Kidney tubule cell (primary cell): Measurements from ENCODE around the gene ARPC1B.
"Not testable (repeated sequence)": the region's sequence is repeated elsewhere in the genome, so short reads cannot be mapped to it uniquely, and the experiment has no call there.

Experiments used
- DNase-seq: peaks from one replicate; pipeline ENCODE4 v3.0.0-alpha.2; 2018; ENCODE audit warnings: low spot score

The ARPC1B gene

DNA sequence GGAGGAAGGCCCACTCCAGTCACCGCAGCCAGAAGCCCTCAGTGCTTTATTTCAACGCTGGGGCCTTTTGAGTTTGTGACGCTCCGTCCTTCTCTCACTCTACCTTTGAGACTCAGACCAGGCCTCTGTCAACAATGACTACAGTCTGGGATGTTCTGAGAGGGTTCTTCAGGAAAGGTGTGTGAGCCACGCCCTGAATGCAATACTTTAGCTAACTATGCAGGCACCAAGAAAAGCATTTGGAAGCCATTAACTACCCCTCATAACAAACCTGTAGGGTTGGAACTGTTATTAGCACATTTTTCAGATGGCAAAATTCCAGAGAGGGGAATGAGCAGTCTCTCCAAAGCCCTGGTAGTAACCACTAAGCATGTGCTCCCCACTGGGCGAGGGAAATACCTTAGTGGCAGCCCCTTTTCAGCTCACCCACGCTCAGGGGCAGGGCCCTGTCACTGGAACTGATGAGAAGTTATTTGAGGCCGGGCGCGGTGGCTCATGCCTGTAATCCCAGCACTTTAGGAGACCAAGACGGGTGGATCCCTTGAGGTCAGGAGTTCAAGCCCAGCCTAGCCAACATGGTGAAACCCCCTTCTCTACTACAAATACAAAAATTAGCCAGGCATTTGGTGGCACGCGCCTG is 5.7 kb upstream of the ARPC1B start:
- no peak for DNase-seq

DNA sequence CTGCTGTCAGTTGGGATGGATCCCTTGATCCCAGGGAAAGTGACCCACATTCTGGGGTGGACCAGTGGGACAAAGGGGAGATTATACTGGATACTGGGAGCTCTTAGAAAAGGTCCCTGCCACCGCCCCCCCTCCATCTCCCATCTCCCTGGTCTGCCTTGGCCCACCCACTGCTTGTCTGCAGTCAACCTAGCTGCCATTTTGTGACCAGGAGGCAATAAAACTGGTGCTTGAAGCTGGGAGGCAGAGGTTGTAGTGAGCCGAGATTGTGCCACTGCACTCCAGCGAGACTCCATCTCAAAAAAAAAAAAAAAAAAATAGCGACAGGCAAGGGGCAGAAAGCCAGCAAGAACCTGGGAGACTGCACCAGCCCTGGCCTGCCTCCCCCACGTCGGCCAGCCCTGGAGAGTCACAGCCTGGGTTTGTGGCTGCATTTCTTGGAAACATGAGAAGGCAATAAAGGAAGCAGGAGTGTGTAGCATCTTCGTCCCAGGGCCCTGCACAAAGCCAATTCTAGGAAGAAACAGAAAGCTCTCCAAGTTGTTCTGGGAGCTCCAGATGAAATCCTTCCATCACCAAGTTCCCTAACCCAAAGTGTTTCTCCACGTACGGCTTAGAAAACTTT is 4.7 kb upstream of the ARPC1B start:
- DNase-seq = no peak

DNA sequence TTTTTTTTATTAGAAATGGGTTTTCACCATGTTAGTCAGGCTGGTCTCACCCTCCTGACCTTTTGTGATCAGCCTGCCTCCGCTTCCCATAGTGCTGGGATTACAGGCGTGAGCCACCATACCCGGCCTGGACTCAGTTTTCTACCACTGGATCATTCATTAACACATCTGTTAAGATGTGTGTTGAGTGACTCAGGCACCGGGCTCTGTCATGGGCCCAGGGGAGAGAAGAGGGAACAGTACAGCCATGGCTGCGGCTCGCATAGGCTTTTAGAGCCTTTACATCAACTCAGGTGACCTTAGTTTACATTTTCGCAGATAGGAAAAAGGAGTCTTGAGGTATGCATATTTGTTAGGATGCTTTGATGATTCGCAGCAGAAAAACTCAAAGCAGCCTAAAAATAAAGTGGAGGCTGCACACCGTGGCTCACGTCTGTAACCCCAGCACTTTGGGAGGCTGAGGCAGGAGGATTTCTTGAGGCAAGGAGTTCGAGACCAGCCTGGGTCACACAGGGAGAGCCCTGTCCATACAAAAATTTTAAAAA is 3.1 kb upstream of the ARPC1B start:
- peak; percentile 74 for DNase-seq

DNA sequence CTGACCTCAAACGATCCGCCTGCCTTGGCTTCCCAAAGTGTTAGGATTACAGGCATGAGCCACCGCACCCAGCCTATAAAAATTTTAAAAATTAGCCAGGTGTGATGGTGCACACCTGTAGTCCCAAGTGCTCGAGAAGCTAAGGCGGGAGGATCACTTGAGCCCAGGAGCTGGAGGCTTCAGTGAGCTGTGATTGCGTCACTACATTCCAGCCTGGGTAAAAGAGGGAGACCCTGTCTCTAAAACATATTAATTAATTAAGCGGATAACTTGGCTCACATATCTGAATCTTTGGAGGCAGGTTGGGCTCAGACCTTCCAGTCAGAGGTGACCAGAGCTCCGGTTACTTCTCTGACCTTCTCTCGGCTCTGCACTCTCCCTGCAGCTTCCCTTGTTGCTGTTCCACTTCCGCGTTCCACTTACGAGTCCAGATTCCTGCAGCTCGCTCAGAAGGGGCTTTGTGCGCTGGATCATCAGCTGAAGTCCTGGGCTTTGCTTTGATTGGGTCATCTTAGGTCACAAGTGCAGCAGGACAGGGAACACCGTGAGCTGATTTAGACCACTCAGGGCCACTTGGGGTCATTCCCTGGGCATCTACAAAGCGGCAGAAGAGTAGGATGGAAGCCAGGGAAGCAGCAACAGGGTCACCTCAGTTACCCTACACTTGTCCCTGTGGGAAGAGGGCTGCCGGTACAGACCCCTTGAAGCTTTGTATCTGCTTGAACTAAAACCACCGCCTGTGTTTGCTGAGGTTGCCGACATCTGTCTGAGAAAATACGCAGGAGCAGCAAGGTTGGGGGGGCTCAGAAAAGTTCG is 2.0 kb upstream of the ARPC1B start:
- peak; percentile 96 for DNase-seq

DNA sequence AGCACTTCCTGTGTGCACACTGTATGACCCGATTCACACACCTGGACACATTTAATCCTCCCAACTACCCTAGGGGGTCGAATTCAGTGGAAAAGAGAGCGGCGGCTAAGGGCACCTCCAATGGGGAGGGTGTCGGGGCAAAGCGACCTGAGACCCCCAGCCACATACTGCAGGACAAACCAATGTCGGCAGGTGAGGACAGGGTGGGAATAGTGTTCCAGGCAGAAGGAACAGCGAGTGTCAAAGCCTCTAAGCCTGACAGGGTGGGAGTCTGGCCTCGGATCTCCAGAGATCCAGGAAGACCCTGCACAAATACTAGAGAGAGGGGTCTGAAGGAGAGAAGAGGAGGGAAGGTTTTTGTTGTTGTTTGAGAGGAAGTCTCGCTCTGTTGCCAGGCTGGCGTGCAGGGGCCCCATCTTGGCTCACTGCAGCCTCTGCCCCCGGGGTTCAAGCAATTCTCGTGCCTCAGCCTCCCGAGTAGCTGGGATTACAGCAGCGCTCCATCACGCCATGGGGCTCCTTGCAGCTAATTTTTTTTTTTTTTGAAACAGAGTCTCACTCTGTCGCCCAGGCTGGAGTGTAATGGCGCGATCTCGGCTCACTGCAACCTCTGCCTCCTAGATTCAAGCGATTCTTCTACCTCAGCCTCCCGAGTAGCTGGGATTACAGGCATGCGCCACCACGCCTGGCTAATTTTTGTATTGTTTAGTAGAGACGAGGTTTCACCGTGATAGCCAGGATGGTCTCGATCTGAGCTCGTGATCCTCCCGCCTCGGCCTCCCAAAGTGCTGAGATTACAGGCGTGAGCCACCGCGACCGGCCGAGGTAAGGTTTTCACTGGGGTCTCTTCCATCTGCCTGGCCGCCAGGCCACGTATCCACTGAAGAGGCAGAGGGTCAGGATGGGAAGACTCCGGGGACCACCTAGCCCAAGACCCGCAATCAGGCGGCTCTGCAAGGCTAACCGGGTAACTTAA is 1.2 kb upstream of the ARPC1B start:
- DNase-seq = no peak

DNA sequence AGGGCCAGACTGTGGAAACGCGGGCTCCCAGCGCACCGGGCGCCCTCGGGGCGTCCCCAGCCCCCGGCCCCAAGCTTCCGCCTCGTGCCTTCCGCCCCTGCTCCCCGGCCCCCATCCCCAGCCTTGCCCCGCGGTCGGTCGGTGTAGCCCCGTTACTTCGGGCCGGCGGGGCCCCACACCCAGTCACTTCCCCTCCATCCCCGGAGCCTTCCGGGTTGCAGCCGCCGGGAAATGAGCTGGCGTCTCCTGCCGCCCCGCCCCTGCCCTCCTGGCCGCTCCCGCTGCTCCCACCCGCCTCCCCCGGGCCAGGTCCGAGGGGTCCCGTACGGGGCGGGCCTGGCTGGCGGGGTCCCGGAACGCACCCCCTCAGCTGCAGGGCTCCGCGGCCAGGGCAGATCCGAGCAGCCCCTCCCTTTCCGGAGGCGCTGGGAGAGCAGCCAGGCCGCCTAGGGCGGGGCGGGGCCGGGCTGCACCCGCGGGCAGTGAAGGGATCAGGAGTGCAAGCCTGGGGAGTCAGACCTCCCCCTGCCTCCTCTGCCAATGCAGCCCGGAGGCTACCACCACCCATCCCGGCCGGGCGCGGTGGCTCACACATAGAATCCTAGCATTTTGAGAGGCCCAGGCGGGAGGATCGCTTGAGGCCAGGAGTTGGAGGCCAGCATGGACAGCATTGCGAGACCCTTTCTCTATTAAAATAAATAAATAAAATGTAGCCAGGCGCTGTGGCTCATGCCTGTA is 709 bp downstream of the ARPC1B start:
- peak; percentile 85 for DNase-seq

DNA sequence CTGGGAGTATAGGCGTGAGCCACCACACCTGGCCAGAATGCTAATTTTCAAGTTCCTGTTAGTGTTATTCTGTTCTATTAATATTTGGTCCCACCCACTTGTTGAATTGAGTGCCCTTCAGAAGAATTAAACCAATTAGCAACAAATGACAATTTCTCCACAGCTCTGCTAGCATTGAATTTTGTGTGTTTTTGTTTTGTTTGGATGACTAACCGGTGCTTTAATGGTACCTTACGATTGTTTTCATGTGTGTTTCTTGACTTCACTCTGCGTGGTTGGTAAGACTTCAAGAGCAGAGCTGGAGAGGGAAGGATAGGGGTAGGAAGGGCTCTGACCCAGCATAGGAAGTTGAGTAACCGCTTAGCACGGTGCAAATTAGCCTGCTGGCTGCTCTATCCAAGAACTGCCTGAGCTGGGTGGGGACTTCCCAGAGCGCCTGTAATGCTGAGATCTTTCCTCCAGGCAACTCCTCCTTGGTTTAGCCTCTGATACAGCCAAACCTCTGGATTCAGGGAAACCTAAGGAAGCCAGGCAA is 4.6 kb downstream of the ARPC1B start:
- DNase-seq = peak; percentile 82

DNA sequence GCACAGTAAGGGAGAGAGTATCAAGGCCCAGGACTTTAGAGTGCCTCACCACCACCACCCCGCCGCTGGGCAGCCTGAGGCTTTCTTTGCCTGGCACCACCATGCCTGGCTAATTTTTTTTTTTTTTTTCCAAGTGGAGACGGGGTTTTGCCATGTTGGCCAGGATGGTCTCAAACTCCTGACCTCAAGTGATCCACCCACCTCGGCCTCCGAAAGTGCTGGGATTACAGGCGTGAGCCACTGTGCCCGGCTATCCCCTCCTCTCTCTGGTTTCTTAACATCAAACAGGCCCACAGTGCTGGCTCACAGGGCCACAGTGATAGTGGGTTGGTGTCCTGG is 5.1 kb downstream of the ARPC1B start:
- not testable (repeated sequence) for DNase-seq

DNA sequence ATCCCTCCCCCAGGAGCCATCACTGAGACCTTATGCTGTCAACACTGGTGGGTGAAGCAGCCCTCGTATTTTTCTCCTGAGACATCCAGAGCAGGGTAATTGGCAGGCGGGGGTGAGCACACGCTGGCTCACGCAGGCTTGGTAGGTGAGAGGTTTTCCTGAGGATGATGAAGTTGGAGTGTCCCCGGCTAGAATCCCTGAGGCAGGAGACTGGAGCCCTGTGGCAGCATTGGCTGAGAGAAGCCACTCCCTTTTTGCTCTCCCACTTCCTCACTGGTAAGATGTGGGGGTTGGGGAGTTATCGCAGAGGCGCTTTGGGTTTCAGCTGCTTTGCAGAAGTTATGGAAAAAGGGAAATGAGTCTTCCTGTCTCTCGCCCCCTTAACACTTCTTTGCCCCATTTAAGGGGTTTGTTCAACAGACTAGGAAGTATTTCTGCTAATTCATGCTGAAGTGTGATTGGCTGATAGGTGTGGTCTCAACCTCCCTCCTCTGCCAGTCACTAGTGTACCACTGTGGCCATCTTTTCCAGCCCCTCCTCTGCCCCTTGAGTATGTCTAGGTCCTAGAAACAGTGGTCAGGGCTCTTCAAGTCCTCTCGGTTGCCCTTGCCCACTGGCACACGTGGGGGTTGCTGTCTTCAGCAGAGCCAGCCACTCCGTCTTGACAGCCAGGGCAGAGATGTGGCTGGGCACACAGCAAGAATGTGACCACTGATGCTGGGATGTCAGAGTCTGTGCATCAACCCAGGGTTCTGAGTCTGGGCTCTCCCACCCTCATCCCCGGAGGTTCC is 5.7 kb downstream of the ARPC1B start:
- DNase-seq = no peak

DNA sequence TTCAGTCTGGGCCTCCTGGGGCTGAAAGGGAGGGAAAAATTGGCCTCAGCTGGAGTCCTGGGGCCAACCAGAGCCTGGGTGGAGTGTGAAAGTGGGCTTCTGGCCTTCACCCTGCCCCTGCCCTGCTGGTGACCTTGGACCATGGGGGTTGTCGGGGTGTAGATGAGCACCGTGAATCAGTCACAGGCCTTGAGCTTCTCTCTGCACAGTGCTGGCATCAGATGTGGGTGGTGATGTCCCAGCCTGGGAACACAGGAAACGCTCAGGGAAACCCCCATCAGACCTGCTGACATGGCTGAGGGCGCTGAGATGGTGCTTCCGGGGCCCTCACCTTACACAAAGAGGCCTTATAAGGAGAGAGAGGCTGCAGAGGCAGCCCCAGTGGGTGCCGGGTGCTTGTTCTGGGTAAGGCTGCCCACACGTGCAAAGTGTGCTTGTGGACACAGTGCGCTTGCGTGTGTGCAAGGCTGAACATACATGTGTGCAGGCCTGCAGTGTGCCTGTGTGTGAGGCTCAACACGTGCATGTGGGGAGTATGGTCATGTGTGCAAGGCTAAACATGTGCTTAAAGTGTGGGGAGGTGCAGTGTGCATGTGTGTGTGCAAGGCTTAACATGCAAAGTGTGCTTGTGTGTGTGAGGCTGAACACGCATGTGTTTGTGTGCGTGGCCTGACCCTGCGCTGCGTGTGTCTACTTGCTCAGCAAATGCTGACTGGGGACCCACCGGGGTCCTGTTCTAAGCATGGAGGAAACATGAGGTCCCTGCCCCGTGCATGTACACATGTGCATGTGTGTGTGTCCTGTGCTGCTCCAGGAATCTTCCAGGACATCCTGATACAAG is 6.5 kb downstream of the ARPC1B start:
- DNase-seq = peak; percentile 68

DNA sequence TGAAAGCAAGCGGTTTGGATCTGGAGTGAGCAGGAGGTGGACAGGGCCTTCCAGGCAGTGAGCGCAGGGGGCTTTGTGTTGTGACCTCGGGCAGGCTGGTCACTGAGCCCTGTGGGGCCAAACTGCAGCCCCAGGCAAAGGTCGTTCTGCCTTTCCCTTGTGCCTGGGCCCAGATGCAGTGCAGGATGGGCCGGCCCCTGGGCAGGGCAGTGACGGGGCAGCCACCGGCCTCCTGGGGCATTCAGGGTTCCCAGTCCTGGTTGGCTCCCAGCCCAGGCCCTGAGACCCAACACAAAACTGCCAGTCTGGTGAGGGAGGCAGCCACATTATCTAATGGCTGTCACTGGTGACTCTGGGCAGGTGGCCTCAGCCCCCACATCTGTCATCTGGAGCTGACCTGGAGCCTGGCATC is 7.1 kb downstream of the ARPC1B start:
- no peak for DNase-seq

DNA sequence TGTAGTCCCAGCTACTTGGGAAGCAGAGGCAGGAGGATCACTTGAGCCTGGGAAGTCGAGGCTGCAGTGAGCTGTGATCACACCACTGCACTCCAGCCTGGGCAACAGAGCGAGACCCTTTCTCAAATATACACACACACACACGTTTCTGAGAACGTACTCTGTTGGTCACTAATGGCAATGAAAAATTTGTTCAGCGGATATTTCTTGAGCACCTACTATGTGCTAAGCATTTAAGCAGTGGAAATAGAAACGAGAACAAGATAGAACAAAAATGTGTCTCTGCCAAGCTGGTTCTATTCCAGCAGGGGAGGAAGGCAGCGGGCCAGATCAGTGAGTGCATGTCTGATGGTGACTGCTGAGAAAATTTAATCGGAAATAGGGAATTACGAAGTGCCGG is 8.7 kb downstream of the ARPC1B start:
- no peak for DNase-seq

DNA sequence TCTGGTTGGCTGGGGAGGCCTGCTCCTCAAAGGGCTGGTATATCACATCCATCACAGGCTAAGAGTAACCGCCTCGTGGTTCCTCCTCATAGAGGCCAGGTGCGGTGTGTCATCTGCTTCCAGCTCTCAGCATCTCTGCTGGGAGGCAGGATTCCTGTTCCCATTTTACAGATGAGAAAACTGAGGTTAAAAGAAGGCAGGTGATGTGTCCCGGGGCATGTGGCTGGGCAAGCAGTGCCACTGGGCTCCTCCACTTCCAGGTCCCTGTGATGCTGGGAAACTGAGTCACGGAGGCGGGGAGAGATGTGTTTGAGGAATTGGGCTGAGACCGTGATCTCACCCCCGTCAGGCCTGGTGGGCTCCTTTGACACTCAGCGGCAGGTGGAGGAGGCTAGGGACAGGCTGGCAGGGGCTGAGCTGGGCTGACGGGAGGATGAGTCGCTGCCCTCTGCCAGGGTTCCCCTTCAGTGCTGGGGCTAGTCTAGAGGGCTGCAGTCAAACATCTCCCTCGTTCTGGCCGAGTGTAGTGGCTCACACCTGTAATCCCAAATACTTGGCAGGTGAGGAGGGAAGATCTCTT is 9.4 kb downstream of the ARPC1B start:
- no peak for DNase-seq

DNA sequence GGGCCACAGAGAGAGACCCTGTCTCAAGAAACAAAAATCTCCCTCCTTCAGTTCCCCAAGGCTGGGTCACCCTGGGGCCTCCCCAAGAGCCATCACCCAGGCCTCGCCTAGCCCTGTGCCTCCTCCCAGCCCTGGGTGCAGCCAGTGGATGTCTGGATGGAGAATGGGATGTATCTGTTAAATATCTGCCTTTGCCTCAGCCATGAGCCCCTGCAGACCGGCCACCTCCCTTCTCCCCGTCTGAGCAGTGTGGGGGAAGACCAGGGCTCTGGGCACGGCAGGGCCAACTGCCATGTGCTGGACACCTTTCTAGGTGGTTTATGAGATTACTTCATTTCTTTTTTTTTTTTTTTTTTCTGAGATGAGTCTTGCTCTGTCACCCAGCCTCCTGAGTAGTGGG is 10.0 kb downstream of the ARPC1B start:
- no peak for DNase-seq

DNA sequence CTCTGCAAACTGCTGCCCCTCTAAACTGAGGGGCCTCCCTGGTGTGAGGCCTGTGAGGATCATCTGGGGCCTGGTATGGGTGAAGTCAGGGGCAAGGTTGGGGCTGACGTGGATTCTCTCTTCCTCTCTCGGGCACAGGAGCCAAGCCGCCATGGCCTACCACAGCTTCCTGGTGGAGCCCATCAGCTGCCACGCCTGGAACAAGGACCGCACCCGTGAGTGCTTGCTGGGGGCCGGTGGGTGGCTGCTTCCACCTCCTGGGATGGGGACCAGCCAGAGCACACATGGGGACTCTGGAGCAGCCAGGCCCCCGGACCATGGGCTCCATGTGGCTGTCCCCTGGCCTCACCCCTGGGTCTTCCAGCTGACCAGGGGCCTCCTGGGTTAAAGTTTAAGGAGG is 11.0 kb downstream of the ARPC1B start:
- DNase-seq = no peak

DNA sequence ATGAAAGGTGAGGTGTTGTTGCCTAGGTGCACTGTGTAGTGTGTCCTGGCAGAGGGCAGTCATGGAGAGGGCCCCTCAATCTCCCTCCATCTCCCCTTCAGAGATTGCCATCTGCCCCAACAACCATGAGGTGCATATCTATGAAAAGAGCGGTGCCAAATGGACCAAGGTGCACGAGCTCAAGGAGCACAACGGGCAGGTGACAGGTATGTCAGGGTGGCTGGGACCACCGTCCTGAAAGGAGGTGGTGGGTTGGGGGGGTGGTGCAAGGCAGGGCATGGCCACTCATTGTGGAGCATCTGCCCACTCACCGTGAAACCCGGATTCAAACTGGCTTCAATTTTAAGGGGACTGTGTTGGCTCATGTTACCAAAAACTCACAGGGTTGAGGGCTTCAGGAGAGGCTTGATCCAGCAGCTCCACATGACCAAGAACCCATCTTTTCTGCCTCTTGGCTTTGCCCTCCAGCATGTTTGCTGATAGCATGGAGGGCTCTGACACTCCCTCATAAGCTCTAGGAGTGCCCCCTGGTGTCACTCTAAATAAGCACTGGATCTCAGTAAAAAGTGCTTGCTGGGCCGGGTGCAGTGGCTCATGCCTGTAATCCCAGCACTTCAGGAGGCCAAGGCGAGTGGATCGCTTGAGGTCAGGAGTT is 12.2 kb downstream of the ARPC1B start:
- DNase-seq = peak; percentile 44

DNA sequence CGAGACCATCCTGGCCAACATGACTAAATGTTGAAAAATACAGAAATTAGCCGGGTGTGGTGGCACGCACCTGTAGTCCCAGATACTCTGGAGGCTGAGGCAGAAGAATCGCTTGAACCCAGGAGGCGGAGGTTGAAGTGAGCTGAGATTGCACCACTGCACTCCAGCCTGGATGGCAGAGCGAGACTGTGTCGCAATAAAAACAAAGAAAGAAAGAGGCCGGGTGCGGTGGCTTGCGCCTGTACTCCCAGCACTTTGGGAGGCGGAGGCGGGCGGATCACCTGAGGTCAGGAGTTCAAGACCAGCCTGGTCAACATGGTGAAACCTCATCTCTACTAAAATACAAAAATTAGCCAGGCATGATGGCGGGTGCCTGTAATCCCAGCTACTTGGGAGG is 12.7 kb downstream of the ARPC1B start:
- DNase-seq = not testable (repeated sequence)

DNA sequence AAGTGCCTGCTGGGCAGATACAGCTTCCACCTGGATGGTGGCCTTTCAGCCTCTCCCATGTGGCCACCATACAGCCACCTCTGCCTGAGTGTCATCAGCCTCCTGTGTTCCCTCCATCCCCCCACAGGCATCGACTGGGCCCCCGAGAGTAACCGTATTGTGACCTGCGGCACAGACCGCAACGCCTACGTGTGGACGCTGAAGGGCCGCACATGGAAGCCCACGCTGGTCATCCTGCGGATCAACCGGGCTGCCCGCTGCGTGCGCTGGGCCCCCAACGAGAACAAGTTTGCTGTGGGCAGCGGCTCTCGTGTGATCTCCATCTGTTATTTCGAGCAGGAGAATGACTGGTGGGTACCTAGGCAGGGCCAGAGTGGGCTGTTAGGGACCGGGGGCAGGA is 13.4 kb downstream of the ARPC1B start:
- no peak for DNase-seq
